GM21367 (cell line): ENCODE measurements around the gene PTPRN2.

ENCODE experiments used
- ATAC-seq: cut with Tn5 transposase; IDR thresholded peaks from one replicate; pipeline ENCODE4 v1.9.1; 2021; ENCODE audit not compliant: unreplicated experiment

PTPRN2 gene

DNA sequence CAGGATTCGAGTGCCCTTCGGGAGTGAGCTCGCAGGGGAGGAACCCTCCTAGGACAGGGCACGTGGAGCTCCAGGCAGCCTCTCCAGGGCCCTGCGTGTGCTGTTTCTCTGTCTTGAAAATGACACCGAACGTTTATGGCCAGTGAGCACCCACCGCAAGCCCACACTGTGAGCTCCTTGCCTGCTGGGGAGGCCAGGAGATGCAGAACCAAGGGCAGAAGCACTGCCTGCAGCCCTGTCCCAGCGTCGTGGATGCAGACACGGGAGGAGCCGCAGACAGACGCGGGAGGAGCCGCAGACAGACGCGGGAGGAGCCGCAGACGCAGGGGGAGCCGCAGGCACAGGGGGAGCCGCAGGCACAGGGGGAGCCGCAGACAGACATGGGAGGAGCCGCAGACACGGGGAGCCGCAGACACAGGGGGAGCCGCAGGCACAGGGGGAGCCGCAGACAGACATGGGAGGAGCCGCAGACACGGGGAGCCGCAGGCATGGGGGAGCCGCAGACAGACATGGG lies 314.4 kb downstream of the PTPRN2 start:
- ATAC-seq = no peak

DNA sequence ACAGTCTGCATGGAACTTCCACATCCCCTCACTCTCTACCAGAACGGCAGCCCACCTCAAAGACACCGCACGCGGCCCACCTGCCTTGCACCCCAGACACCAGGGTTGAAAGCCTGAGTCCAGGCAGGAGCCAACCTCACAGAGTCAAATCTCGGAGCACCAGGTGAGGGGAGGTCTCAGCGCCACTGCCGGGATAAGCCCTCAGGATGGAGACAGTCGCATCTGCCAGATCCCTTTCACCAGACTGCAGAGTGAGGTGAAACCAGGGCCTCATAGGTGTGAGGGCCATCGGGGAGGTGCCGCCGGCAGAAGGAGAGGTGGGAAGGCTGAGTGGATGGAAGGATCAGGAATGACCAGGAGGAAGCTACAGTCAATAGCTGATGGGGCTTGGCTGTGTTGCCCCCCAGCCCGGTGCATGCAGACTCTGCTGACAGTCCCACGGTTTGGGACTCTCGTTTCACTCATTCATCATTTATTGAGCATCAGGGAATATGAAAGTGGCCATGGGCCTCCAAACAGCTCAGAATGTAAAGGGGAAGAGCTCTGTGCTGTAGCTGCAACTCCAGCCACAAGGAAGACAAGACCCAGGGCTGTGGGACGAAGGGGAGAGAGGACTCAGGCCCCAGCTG lies 315.0 kb downstream of the PTPRN2 start:
- ATAC-seq = no peak

DNA sequence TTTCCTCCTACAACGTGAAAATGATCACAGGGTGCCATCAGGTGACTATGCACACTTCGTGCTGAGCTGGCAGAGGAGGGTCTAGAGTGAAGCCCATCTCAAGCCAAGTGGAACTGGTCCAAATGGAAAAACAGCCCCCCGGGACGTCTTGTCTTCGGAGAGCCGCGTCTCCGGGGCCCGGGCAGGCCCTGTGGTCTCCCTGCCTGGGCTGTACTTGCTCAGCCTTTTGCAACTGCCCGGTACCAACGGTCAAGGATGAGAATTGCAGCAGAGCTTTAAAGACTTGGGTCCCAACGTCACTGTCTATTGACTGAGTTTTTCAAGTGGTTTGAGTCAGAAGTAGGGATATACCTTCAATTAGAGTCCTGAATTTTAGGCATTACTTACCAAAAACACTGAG lies 315.5 kb downstream of the PTPRN2 start:
- no peak for ATAC-seq

DNA sequence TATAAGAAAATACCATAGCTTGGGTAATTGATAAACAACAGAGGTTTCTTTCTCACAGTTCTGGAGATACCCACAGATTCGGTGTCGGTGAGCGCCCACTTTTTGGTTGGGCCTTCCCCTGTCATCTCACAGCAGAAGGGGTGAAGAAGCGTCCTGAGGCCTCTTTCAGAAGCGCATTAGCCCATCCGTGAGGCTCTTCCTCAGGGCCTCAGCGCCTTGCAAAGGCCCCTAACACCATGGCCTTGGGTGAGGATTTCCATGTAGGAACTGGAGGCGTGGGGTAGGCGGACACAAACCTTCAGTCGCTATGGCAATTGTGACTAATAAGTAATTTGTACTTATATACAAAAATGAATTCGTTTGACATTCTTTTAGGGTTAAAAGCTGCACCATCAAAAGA lies 316.0 kb downstream of the PTPRN2 start:
- no peak for ATAC-seq

DNA sequence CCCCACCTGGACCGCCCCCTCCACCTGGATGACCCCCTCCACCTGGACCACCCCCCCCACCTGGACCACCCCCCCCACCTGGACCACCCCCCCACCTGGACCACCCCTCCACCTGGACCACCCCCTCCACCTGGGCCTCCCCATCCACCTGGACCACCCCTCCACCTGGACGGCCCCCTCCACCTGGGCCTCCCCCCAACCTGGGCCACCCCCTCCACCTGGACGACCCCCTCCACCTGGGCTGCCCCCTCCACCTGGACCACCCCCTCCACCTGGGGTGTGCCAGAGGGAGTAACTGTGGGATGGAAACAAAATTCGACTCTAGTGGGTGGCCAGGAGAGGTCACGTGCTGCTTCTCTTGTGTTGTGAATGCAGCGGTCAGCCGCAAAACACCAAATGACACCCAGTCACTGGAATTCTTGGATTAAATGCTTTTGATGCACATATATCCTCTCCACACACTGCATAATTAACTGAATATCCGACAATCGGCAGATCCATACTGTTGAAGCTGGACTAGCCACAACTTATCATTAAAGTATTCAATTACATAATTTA lies 316.7 kb downstream of the PTPRN2 start:
- ATAC-seq = no peak

DNA sequence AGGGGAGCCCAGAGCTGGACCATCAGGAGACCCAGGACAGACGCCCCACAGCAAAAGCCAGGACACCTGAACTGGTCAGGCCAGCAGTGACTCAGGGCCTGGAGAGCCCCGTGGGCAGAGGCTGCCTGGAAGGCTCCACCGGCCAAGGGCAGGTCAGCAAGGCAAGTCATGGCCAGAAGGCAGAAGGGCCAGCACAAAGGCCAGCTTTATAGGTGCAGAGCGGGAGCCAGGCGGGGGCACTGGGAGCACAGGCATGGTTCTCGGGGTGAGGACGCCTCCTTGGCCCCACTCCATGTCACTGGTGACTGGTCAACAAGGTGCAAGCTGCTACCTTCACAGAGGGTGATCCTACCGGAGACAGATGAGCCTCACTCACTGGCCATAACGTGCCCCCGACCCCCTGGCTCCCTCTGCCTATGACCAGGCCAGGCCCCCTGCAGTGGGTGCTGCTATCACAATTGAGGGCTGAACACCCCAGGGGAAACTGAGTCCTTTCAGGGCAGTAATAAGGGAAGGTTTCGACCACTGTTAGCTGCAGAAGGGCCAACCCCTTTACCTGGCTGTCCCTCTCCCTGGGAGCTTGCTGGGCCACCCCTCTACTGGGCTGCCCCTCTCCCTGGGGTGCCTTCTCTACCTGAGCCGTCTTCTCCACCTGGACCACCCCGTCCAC lies 317.4 kb downstream of the PTPRN2 start:
- no peak for ATAC-seq

DNA sequence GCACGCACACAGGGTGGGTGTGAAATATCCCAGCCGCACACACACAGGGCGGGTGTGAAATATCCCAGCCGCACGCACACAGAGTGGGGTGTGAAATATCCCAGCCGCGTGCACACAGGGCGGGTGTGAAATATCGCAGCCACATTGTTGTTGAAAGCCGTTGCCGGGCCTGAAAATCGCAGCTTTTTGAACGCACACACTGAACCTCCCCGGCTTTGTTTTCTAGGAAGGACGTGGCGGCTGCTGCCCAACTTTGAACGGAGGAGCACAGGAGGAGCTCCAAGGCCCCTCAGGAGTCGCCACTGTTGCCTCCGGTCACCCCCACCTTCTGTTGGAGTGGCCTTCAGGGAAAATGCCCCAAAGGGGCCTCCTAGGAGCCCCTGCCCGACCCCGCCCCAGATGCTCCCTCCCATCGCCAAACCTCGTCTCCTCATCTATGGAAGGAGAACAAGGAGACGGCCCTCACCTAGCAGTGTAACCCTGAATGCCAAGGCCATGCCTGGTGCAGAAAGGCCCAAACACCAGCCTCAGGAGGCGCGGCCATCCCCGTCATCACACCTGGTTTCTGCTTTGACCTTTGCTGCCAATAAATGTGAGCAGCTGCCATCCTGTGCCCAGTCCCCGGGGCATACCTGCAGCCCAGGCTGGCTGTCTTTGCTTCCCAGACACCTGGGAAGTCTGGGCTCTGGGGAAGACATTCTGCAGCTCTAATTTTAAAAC lies 318.6 kb downstream of the PTPRN2 start:
- no peak for ATAC-seq

DNA sequence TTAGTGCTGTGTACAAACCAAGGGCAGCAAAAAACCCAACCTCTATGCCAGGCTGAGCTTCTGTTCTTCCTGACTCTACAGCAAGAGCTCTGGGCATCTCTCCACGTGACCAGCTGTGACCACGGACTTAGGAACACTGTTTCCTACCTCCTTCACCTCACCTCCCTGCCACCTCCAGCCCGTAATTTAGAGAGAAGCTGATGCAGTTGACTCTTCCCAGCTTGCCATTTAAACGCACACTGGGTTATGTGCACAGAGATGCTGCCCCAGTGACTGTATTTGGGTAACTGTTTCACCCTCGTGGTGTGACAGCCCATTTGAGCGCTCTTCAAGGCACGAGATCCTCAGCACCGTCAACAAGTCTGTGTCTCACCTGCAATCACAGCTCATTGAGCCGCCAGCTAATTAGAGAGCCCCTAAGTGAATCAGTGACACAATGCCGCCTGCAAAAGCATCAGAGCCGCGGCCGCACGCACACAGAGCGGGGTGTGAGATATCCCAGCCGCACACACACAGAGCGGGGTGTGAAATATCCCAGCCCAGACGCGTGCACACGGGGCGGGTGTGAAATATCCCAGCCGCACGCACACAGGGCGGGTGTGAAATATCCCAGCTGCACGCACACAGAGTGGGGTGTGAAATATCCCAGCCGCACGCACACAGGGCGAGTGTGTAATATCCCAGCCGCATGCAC lies 319.7 kb downstream of the PTPRN2 start:
- ATAC-seq = no peak

DNA sequence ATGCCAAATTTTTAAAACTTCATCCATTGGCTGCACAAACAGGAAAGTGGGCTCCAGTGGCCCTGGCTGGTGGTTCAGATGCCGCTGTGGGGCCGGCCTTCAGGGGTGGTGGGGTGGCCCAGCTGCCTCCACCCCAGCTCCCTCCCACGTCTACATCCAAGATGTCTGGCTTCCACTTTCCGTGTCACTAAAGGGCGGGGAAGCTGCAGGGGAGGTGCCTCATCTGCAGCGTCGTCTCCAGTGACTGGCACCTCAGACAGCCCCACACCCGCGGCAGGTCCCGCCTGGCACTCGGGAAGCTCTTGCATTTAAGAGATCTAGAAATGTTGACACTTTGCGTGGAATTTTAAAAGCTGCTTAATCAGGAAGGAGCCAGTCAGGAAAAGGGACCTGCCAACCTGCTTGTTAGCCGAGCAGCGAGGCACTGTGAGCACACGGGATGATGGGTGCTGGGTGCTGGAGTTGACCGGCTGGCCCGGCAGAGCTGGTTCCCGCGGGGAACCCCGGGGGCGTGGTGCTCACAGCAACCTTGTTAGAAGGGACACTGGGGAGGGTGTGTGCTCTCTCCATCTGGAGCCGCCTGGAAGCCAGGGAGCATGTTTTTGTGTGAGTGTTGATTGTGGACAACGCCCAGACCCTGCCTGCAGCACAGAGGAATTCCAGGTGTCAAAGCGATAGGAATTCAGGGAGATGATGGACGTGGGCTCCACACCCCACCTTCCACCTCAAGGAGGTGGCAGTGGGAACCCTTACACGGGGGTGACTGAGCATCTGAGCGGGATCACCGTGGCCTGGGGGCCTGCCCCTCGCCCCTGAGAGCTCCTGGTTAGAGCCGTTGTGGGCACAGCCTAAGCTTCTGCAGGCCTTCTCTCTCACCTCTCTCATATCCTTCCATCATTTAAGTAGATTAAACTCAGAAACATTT lies 320.5 kb downstream of the PTPRN2 start:
- no peak for ATAC-seq

DNA sequence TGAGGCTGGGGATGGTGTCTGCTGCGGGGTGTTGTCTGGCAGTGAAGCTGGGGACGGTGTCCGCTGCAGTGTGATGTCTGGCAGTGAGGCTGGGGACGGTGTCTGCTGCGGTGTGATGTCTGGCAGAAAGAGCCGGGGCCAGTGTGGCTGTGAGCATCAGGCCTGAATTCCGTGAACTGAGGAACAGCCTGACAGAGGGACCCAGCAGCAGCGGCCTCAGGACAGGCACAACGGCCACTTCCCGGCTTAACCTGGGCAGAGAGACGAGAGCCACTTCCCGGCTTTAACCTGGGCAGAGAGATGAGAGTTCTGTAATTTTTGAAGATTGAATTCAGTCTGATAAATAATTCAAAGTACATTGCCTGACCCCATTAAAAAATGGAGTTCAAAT lies 321.2 kb downstream of the PTPRN2 start:
- ATAC-seq = no peak

DNA sequence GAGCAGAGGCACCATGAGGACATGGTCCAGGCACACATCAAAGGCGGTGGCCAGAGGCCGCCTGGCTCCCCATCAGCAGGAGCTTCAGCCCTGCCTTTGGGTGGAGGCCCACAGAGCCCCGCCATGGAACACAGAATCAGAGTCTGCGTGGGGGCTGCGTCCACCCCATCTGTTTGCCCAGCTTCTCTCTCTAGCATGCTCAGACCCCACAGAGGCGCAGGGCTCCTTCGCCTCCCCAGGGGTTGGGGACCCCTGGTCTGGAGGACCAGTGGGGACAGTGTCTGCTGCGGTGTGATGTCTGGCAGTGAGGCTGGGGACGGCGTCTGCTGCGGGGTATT lies 321.9 kb downstream of the PTPRN2 start:
- ATAC-seq = no peak

DNA sequence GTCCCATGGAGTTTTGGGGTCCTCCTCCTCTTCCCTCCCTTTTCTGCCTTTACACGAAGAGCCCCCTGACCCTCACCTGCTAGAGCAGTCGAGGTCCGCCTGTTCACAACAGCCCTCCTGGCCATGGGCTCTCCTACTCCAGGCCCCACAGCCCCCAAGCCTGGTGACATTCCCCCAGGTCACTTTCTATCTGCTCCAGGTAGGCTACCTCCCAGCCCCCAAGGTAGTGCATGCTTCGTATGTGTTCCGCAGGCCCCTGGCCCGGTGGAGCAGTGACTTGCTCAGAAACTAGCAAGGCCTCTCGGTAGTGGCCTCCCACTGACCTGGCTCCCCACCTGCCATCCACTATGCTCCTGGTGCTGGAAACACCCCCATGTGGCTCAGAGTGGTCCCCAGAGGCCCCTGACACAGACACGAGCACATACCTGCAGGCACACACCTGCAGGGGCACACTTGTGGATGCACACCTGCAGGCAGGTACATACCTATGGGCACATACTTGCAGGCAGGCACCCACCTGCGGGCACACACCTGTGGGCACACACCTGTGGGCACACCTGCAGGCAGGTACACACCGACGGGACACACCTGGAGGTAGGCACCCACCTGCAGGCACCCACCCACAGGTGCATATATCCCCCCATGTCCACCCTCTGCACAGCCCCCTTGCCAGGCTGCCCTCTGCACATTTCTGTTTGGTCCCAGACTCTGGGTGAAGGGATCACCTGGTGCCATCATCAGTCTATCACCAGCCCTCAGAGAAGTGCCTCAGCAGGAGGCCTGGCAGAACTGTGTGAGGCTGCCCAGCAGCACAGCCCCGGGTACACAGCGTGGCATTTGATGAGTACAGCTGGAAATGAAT lies 322.5 kb downstream of the PTPRN2 start:
- ATAC-seq = no peak

DNA sequence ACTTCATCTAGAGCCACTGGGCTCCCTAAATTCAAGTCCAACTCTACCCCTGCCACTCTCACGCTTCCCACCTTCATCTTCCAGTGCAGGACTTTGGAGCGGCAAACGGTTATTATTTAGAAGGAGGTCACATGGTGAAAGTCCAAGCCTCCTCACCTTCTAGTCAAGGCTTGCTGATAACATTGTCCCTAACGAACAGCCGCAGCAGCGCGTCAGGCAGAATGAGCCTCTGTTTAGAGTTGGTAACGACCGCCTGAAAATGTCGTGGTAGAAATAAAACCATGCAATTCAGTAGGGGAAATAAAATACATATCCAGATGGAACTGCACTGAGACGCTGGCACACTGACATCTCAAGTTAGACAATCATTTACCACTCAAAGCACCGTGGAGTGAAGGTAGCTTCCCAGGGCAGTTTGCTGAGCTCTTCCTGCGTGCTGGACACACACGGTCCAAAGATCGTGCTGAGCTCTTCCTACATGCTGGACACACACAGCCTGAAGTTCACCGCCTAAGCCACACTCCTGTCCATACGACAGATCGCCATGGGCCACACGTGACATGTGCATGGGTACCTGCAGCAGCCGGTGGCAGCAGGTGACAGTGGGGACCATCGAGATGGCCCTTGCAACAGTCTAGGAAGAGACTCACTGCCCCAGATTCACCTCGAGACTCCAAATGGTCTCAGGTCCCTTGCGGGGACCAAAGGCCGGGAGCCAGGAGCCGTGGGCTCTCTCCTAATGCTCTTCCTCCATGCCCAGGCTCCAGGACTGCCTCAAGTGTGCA lies 323.5 kb downstream of the PTPRN2 start:
- ATAC-seq = no peak

DNA sequence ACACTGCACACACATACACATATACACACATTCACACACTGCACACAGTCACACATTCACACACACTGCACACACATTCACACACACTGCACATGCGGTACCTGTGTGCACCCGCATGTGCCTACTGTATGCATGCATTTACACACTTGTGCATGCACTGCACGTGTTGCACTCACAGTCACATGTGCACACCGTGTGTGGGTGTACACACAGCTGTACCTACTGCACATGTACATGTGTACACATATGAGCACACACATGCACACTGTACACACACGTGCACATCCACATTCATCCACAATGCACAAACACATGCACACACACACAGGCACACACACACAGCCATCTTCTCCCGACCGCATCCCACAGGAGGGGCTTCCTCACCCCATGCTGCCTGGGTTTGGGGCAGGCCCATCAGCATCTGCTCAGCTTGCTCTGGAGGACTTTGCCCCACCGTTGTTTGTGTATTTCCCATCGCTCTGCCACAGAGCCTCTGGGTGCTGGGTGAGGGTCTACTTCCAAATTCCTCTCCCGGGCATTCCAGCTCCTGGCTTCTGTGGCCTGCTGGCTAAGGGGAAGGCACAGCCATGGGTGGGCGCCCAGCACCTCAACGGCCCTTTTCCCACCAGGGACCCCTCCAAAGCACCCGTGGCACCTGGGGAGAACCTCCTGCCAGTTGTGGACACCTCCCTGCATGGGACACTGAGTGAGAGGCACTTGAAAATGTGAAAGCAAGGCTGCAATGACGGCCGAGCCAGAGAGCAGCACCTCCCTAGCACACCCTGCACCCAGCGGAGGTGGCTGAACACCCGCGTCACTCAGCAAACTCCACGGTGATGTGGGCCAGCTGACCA lies 324.3 kb downstream of the PTPRN2 start:
- ATAC-seq = no peak

DNA sequence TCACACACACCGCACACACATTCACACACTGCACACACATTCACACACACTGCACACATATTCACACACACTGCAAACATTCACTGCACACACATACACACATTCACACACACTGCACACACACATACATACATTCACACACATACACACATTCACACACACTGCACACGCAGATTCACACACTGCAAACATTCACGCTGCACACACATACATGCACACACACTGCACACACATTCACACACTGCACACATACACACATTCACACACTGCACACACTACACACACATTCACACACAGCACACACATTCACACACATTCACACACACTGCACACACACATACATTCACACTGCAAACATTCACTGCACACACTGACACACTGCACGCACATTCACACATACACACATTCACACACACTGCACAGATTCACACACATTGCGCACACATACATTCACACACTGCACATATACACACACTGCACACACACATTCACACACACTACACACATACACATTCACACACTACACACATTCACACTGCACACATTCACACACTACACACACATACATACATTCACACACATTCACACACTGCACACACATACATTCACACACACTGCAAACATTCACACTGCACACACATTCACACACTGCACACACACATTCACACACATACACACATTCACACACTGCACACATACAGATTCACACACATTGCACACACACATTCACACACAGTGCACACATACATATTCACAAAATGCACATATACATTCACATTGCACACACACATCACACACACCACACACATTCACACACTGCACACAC lies 325.1 kb downstream of the PTPRN2 start:
- ATAC-seq = no peak

DNA sequence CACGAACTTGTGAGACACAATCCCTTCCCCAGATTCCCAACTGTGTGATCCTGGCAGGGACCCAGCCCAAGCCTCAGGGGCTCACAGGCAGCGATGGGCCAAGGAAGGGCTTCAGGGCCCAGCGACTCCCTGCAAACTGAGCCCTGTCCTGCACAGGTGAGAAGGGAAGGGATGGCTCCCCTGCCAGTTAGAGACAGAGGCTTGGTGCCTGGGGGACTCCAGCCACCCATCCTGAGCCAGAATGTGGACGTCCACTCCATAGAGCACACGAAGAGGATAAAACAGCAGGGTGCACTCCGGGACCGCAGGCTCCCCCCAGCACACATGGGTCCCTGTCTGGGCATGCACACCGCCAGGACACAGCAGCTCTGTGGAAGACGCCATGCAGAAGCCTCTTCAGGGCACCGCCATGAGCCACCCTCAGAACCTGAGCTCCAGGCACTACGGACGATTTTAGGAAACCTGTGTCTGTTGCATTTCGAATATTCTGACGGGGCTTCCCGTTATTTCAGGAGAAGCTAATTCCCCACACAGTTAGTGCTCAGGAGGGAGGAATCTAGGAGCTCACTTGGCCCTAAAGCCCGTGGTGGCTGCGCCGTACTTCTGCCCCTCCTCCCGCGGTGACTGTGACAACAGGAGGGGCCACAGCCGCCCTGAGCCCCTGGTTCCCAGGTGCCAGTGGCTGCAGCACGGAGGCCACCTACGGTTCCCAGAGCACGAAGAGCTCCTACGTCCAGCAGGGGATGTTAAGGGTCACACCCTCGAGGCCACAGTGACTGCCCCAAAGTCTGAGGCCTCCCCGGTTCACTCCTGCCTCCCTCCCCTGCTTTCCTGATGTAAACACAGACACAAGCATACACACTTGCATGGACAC lies 326.0 kb downstream of the PTPRN2 start:
- ATAC-seq = no peak
